Measurements from ENCODE around the gene CCDC27.

The CCDC27 gene

DNA sequence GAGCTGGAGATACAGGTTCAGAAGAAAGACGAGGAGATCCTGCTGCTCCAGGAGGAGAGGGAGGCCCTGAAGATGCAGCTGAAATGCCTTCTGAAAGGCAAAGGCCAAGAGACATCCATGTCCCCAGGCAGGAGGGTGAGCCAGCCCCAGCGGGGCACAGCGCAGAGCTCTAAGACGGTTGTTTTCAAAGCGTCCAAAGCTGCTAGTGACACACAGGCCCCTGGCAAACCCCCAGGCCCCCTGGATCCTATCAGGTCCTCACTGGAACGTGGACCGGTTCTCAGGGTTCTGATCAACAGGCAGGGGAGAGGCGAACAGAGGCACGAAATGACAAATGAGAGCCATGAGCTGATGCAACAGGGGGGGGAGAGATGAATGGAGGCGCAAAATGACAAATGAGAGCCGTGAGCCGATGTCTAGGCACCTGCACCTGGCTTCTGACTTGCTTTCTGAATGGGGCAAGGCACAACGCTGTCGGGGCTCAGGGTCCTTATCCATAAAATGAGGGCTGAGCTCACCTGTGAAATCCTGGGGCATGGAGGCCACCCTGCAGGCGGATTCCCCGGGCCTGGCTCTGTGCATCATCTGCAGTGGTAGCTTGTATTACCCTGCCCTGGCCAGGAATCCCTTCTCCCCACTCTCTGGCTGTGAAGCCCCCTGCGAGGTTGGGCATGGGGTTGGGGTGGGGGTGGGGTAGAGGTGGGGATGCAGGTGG is 9.2 kb downstream of the CCDC27 start:
- no peak for DNase-seq (ENCODE audit: low read depth in 1 of 2, low spot score in 1 of 2)
- in situ Hi-C loops (cut with HindIII; ENCODE audit: low pct_unique_long_range_greater_than_20kb, low sequenced_read_pairs): no loop called here
- TF ChIP-seq JUND (IDR thresholded peaks at IDR 0.05; ENCODE audit: low read depth): no peak

DNA sequence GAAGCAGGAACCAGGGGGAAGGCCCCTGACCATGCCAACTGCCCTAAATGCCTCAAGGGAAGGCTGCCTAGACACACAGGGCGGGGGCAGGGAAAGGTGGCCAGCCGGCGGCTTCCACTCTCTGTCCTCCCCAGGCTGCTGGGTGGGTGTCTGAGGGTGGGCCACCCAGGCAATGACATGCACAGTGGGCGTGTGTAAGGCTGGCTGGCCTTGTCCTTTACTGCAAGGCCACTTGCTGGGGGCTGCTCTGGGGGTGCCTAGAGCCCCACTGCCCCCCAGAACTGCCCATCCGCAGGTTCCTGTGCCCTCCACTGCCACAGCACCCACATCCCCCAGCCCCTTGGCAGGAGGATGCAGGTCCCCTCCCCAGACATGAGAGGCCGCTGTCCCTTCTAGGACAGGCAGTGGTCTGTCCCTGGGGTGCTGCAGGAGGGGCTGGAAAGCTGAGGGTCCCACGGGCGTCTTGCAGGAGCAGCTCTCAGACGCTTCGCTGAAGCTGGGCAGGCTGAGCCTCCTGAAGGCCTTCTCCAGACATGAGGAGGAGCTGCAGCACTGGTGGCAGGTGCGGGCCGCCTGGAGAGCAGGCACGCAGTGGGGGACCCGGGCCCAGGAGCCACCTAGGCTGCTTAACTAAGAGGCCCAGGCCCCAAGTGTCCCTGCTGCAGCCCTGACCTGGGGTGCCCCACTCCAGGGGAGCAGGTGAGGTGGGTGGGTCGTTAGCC is 10.1 kb downstream of the CCDC27 start:
- no peak for TF ChIP-seq JUND (IDR thresholded peaks at IDR 0.05; ENCODE audit: low read depth)
- in situ Hi-C loops (cut with HindIII; ENCODE audit: low pct_unique_long_range_greater_than_20kb, low sequenced_read_pairs): no loop called here
- DNase-seq (ENCODE audit: low read depth in 1 of 2, low spot score in 1 of 2): no peak

DNA sequence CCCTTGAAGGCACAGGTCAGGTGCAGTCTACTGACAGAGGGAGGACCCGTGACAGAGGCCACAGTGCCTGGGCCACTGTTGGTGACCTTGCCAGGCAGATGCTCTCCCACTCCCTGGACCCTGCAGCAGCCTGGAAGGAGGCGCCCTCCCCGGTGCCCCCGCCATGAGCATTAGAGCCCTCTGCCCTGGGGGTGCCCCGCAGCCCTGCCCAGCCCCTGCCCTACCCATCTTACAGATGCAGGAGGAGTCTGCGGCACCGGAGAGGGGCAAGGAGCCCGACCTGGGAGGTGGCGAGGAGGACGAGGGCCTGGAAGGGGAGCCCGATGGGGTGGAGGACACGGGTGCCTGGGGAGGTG is 10.6 kb downstream of the CCDC27 start:
- in situ Hi-C loops (cut with HindIII; ENCODE audit: low pct_unique_long_range_greater_than_20kb, low sequenced_read_pairs): no loop called here
- TF ChIP-seq JUND (IDR thresholded peaks at IDR 0.05; ENCODE audit: low read depth): no peak
- no peak for DNase-seq (ENCODE audit: low read depth in 1 of 2, low spot score in 1 of 2)

DNA sequence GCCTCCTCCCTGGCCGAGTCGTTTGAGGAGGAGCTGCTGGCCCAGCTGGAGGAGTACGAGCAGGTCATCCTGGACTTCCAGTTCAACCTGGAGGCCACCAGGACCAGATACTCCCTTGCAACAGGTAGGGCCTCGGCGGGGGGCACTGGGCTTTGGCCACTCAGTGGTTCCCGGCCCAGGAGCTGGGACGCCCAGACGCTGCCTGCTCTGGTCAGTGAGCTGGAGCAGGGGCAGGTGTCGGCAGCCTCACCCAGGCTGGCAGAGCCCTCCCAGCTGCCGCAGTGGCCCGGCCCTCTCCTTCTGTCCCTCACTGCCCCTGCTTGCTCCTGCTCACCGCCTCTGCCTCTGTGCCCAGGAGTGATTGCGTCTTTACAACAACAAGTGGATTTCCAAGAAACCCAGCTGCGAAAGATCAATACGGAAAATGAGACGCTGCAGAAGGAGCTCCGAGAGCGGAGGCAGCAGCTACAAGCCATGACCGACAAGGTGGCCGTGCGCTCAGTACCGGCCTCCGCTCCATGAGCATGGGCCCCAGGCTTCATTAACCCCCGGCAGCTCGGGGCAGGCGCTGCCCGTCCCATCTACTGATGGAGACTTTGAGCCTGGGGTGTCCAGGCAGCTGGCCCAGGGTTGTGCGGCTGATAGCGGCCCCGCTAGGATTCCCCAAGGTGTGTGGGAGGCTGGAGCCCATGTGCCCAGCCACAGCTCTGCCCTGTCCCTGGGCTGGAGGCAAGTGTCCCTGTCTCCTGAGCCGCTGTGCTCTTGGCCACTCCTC is 11.3 kb downstream of the CCDC27 start:
- in situ Hi-C loops (cut with HindIII; ENCODE audit: low pct_unique_long_range_greater_than_20kb, low sequenced_read_pairs): no loop called here
- DNase-seq (ENCODE audit: low read depth in 1 of 2, low spot score in 1 of 2): no peak
- no peak for TF ChIP-seq JUND (IDR thresholded peaks at IDR 0.05; ENCODE audit: low read depth)

DNA sequence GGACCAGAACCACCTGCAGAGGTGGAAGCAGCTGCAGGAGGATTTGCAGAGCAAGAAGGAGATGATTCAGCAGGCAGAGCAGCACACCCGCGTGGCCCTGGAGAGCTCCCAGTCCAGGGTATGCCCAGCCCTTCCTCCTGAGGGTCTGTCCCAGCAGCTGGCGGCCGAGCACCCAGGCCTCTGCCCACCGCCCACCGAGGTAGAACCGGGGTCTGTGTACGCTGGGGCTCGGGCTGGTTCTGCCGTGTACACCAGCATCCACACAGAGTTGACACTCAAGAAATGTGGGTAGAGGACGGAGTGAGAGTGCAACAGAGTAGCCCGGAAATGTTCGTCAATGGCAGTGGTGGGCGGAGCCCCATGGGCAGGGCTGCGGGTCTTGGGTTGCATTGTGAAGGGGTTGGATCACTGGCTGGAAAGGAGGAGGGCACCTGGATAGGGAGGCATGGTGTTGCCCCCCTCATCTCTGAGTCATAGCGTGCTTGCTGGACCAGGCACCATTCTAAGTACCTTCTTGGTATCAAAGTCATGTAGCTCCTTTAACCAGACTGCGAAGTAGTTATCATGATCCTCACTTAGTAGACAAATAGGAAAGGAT is 15.2 kb downstream of the CCDC27 start:
- DNase-seq (ENCODE audit: low read depth in 1 of 2, low spot score in 1 of 2): no peak
- TF ChIP-seq JUND (IDR thresholded peaks at IDR 0.05; ENCODE audit: low read depth): no peak
- in situ Hi-C loops (cut with HindIII; ENCODE audit: low pct_unique_long_range_greater_than_20kb, low sequenced_read_pairs): no loop called here

DNA sequence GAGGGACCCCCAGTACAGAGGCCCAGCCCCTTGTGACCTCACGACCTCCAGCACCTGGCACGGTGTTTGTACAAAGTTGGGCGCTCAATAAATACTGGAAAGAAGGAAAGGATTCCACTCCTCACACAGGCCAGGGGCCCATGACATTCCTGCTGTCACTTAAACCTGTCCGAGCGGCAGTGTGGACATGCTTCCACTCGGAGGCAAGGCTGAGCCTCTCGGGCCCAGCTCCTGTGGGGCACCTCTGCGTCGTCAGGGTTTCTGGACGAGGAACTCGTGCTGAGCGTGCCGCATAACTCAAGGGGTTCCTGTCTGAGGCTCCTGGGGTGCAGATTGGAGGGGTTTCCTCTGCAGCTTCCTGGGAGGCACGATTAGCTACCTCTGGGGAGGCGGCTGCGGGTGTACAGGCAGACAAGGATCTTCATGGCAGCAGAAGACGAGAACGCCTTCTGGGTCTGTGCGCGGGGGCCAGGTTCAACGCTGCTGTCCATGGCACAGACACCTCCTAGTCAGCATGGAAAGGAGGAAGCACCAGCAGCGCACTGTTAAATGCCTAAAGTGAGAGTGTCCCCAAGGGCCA is 16.7 kb downstream of the CCDC27 start:
- TF ChIP-seq JUND (IDR thresholded peaks at IDR 0.05; ENCODE audit: low read depth): no peak
- DNase-seq (ENCODE audit: low read depth in 1 of 2, low spot score in 1 of 2): no peak
- in situ Hi-C loops (cut with HindIII; ENCODE audit: low pct_unique_long_range_greater_than_20kb, low sequenced_read_pairs): no loop called here

DNA sequence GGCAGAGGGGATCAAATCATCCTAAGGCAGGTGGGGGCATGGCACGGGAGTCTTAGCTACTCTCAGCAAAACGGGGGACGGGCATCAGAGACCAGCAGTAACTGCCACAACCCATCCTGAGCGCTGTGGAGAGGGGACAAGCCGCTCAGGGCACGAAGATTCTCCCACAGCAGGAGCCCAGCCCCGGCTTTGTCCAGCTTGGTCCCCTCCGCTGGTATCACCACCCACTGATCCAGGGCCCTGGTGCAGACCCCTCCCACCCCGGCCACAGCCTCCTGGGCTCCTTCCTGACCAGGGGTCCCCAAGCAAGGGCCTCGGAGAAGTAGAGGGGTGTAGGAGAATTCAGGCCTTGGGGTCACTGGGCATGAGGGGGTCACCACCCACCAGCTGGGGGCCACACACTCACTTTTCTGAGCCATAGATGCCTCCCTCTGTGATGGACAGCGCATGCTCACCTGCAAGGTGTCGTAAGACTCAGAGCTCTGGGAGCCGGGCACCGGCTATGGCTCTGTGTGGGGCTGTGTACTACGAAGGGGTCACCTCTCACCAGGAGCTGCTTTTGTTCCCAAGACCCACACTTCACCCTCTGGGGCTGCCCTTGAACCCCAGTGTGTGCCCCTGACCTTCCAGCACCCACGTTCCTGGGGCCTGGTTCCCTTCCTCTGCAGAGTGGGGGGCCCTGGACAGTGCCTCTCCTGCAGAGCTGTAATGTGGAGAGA is 18.0 kb downstream of the CCDC27 start:
- in situ Hi-C loops (cut with HindIII; ENCODE audit: low pct_unique_long_range_greater_than_20kb, low sequenced_read_pairs): no loop called here
- no peak for DNase-seq (ENCODE audit: low read depth in 1 of 2, low spot score in 1 of 2)
- TF ChIP-seq JUND (IDR thresholded peaks at IDR 0.05; ENCODE audit: low read depth): no peak

DNA sequence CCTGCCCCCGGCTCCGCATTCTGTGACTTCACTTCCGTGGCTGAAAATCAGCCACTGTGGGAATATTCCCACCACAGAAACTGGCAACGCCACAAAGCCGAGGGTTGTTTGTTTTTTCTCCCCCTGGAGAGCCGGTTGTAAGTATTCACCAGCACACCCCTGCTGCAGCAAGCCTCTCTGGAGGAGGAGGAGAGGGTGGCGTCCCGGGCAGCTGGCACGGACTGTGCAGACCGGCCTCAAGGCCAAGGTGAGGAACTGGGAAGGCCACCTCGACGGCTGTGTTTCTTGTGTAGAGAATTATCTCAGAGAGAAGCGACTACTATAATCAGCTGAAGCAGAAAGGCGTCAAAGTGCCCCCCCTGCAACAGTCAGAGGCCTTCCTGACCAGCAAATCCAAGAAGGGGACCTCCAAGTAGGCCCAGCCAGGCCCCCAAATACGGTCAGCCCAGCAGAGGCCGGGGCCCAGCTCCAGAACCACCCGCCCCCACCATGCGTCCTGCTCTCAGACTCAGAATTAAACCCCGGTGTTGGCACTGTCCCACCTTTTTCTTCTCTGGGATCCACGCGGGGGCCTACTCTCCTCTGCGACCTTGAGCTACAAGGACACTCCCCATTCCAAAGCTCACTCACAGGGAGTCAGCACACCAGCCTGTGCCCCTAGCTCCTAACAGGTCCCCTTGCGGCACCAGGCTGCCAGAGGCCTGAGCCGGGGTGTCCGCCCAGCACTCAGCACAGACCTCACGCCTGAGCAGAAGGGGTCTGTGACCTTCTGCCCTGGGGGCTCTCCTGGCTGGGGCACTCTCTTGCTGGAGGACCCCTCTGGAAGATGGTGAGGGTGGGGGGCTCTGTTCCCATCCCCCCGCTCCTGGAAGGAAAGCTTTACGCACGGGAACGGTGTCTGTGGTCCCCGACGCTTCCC is 19.1 kb downstream of the CCDC27 start:
- no peak for TF ChIP-seq JUND (IDR thresholded peaks at IDR 0.05; ENCODE audit: low read depth)
- no peak for DNase-seq (ENCODE audit: low read depth in 1 of 2, low spot score in 1 of 2)
- in situ Hi-C loops (cut with HindIII; ENCODE audit: low pct_unique_long_range_greater_than_20kb, low sequenced_read_pairs): no loop called here

DNA sequence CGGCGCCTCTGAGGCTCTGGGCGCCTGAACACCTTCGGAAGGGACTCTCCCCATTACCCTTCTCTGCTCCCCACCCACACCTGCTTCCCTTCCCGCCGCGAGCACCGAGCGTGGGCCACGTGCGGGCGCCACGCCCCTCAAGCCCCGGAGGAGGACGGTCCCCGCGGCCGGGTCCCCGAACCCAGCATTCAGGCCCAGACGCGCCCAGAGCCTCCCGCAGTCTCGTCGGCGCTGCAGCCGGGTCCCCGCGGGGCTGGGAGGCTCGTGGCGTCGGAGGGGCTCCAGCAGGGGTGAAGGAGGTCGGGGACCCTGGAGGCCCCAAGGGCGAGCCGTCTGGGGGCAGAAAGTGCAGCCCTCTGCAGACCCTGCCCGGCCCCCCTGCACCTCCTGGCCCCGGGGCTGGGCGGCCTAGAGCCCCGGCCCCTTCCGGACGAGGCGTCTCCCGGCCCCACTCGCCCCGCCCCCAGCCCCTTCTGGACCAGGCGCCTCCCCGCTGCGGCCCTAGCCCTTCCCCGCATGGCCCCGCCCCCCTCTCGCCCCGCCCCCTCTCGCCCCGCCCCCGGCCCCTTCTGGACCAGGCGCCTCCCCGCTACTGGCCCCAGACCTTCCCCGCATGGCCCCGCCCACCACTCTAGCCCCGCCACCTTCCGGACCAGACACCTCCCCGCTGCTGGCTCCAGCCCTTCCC is 19.9 kb downstream of the CCDC27 start:
- TF ChIP-seq JUND (IDR thresholded peaks at IDR 0.05; ENCODE audit: low read depth): no peak
- in situ Hi-C loops (cut with HindIII; ENCODE audit: low pct_unique_long_range_greater_than_20kb, low sequenced_read_pairs): no loop called here
- DNase-seq (ENCODE audit: low read depth in 1 of 2, low spot score in 1 of 2): peak; percentile 86 to 97

DNA sequence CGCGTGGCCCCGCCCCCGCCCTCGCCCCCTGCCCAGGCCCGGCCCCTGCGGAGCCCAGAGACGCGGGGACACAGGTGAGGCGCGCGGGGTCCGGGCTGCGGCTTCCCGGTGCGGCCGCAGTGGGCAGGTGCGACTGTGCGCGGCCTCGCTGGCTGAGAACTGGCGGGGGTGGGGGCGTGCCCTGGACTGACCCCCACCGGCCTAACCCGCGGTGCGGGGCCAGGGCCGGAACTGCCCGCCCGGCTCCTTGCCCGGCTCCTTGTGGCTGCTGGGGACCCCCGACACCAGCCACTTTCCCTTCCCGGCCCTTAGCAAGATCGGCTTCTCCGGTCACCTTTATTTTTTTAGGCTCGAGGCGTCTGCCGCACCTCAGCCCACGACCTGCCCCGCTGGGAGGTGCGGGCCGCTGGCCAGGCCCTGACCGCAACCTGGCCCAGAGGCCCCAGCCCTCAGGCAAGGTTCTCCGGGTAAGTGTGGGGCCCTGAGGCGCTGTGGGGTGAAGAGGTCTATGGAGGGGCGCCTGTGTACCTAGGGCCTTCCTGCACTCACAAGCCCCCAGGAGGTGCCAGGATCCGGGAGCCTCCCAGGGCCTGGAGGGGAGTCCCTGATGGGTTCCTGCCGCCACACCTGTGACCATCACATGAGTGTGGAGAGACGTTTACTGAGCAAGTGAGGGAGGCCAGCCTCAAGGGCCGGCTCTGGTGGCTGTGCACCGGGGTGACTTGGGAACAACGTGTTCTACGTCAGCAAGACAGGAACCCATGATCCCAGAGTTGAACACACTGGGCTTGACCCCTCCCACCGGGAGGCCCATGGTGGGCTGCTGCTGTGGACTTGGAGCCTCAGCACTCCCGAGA is 20.7 kb downstream of the CCDC27 start, which contains the start of gene SMIM1:
SMIM1 (plus strand) TSS at position 35 of the 857 bp plus-strand sequence. CDS start 2,625 bp downstream, outside the sequence.
- no peak for TF ChIP-seq JUND (IDR thresholded peaks at IDR 0.05; ENCODE audit: low read depth)
- peak in 1 of 2 experiments; percentile 41 for DNase-seq (ENCODE audit: low read depth in 1 of 2, low spot score in 1 of 2)
- in situ Hi-C loops (cut with HindIII; ENCODE audit: low pct_unique_long_range_greater_than_20kb, low sequenced_read_pairs): no loop called here

All from T47D (cell line).